GM21529 (cell line): ENCODE data around the gene ABCC12.
"Not testable (repeated sequence)": the region's sequence is repeated elsewhere in the genome, so short reads cannot be mapped to it uniquely, and the experiment has no call there.

ENCODE experiments used
- ATAC-seq: cut with Tn5 transposase; IDR thresholded peaks from one replicate; pipeline ENCODE4 v1.9.1; 2021; ENCODE audit not compliant: unreplicated experiment

The ABCC12 gene

GRCh38 chr16:48166617-48167016 lies 10.8 kb upstream of the ABCC12 start:
- not testable (repeated sequence) for ATAC-seq

DNA sequence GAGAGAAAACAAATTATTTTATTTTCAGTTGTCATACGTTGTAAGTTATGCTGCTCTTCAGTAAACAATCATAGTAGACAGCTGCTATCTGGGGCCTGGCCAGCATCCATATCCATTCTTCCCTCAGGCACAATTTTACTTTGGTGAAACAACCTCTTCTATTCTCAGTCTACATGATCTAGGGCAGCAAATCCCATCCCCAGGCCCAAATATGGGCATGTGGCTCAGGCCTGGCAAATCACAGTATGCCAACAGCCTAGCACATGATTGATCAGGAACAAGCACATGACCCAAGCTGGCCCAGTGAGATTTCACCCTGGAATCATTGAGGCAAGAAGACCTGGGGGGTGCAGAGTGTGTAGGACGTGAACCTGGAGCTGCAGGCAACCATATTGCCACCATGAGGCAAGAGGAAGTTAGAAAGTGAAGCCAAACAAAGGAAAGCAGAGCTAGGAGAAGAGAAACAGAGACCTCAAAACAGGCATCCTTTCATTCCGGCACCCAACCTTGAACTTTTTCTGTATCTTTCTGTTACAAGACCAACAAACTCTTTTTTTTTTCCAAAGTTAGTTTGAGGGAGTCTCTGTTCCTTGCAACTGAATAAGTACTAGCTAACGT lies 10.3 kb upstream of the ABCC12 start:
- ATAC-seq = no peak

DNA sequence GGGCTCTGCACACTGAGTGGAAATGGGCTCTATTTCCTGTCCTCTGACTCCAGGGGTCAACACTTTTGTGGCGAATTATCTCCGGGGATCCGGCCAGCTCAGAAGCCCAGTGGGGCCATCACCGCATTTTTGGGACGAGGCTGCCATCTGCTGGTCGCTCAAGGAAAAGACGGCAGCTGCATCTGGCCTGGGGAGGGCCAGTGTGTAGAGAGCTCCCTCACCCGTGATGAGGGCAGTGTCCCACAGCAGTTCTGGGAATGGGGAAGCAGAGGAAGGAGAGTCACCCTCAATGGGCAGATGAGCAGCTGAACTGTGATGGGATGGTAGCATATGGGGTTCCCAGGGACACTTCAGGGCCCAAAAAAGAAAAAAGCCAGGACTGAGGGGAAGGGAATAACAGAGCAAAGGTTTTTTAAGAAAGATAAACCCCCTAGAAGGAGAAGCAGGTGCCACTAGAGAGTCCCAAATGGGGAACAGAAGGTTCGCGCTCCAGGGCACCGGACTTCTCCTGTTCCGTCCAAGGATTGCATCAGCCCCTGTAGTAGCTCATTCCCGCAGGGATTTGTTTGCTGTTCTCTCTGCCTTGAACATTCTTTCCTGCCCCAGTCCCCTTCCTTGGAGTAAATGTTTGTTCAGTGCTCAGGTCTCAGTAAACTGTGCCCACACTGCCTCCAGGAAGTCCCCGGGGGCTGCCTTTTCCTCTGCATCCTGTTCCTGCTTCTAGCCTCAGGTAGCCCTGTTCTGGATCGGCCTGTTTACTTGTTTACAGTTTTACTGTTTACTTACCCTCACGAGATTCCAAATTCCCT lies 9.3 kb upstream of the ABCC12 start:
- ATAC-seq = peak; percentile 87

GRCh38 chr16:48162839-48163410 lies 7.1 kb upstream of the ABCC12 start:
- no peak for ATAC-seq

DNA sequence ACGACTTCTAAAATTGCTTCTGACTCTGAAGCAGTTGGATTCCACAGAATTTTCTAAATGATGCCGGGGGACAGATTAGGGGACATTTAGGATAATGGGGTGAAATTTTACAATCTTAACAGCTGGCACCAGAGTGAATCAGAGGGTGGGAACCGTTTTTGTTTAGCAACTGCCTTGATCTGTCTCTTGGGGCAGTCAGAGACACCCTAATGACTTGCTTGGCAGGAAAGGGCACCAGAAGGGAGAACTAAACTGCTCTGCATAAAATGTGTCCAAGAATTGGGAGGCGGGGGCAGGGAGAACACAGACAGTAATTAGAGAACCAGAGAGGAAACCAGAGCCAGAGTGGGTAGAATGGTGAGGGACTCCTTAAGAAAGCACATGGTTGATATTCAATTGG lies 6.1 kb upstream of the ABCC12 start:
- no peak for ATAC-seq

- no peak for ATAC-seq
Observed at GRCh38 chr16:48160575-48160974, 4.8 kb upstream of the ABCC12 start.

GRCh38 chr16:48158296-48158695 lies 2.5 kb upstream of the ABCC12 start:
- peak; percentile 74 for ATAC-seq

GRCh38 chr16:48157794-48158193 lies 2.0 kb upstream of the ABCC12 start:
- ATAC-seq = no peak

GRCh38 chr16:48157302-48157701 lies 1.5 kb upstream of the ABCC12 start:
- no peak for ATAC-seq

DNA sequence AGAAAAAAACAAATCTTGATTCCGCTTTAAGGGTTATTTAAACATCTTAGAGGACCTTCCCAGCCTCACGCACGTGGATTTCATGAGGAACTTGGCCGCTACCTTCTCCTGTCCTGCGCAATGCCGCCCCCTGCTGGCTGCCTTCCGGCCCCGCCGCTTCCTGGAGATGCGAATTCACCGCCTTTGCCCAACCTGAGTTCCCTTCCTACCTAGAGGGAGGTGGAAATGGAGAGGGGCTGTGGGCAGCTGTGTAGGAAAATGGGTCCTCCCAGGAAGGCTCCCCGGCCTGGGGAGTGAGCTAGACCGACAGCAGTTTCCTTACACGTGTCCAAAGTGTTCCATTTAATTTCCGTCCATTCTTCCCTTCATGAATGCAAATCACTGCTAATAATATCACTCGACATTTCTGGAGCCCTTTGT lies 1.0 kb upstream of the ABCC12 start:
- no peak for ATAC-seq

DNA sequence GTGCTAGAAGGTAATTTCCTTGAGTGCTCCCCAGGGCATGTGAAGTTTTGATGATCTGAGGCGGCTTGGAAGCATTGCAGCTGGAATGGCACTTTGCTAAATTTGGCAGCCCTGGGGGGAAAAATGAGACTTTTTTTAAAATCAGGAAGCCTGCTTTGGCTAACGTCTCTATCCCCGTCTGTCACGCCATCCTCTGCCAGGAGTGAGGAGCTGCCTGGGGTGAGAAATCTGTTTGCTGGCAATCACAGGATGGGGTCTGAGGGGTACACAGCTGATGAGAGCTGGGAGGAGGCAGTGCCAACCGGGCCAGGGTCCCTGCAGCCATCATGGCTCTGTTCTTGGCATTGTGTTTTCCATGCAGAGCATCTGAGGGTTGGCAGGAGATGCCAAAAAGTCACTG lies 2.0 kb downstream of the ABCC12 start:
- ATAC-seq = no peak

GRCh38 chr16:48152226-48152625 lies 3.6 kb downstream of the ABCC12 start:
- ATAC-seq = no peak

DNA sequence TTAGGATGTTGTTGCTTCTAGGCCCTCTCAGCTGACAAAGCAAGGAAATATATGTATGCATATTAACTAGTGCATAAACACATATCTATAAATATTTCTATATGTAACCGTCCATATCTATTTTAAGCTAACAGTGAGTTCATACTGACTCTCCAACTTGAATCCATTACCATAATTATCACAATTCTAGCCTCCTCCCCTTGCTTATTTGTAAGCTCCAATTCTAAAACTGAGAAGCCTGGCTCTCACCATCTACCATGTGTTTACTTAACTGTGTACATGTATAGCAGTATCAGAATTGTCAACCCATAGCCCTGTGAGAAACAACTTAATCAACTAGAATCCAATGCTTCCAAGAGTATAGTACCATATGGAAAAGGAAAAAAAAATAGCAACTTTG lies 5.1 kb downstream of the ABCC12 start:
- no peak for ATAC-seq

DNA sequence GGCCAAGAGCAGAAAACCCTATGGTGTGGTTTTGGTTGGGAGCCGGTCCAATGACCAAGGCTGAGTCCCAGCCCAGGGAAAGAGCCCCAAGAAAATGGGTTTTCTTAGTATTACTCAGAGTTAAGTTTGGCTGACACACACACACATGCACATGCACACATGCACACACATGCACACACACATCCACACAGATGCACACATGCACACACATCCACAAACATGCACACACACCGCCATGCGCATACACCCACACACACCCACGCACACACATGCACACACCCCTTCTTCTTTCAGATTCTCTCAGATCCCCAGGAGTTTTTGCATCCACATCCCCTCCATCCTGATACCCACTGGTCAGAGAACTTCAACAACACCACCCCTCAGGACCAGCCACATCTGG lies 9.1 kb downstream of the ABCC12 start:
- ATAC-seq = no peak

DNA sequence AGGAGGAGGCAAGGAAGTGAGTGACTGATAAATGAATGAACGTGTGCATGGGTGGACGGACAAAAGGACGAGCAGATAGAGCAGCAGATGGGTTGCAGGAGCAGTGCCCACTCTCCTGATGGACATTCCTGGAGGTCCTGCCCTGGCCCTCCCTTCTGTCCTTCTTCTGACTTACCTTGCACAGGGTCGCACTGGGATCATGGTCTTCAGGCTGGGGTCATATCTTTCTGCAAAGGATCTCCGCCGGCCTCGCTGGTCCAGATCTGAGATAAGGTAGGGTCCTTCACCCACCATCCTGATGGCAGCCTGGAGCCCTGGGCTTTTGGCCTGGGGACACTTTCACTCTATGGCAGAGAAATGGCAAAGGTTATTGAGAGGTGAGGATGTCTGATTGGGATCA lies 9.7 kb downstream of the ABCC12 start:
- ATAC-seq = no peak

- ATAC-seq = no peak
Observed at GRCh38 chr16:48143812-48144368, 11.9 kb downstream of the ABCC12 start.

DNA sequence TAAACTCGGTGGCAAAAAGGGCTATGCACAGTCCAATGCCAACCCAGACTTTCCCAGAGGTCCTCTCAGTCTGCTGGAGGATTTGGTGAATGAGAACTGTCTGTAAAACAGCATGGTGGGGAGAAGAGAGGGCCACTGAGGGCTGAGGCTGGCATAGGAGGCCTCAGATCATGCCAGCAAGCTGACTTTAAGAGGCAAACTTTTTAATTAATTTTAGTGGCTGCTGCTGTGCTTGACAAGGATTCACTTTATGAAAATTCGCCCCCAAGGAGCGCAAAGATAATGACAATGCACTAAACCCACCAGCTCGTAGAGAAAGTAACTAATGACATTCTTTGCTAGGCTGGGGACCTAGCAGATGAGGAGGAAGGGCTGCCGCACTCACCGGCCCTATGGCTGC lies 15.0 kb downstream of the ABCC12 start:
- no peak for ATAC-seq

GRCh38 chr16:48139517-48139916 lies 16.3 kb downstream of the ABCC12 start:
- no peak for ATAC-seq

DNA sequence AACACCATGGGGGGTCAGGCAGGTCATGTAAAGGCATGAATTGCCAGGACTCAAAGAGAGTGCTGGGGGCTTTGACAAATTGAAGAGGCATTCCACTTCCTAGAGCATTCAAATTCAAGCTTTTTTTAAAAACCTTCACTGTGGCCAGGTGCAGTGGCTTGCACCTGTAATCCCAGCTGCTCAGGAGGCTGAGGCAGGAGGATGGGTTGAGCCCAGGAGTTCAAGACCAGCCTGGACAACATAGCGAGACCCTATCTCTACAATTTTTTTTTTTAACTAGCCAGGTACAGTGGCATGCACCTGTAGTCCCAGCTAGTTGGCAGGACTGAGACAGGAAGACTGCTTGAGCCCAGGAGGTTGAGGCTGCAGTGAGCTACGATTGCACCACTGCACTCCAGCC lies 17.2 kb downstream of the ABCC12 start:
- no peak for ATAC-seq

DNA sequence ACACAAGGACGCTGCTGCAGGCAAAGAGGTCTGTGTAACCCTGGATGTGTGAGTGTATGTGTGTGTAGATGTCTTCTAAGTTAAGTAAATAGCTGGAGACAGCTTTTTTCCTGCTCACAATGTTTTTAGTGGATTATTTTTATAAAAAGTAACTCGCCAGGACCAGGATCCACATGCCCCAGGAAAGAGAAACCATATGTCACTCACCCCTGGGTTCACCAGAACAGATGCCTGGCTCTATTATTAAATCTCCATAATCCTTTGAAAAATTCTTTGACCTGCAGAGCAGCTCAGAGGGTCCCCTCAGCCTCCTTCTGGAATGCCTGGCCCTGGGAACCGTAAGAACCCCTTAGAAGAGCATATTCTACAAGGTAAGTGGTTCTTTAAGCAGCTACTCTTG lies 18.0 kb downstream of the ABCC12 start:
- no peak for ATAC-seq

- ATAC-seq = no peak
Observed at GRCh38 chr16:48136547-48137360, 19.0 kb downstream of the ABCC12 start.
